BE2C (cell line): ENCODE data around the gene FAM32A.

ENCODE experiments used
- DNase-seq: peaks from one replicate; pipeline ENCODE4 v3.0.0-alpha.2; 2020
- H3K27me3 ChIP-seq: fragments of 250-450 bp; sonication (Bioruptor Pico); 2 replicates; pipeline ENCODE4 v1.5.1; 2020; ENCODE audit warnings: mild to moderate bottlenecking
- H3K36me3 ChIP-seq: fragments of 250-450 bp; sonication (Bioruptor Pico); 2 replicates; pipeline ENCODE4 v1.5.1; 2020; ENCODE audit warnings: mild to moderate bottlenecking
- H3K4me1 ChIP-seq: fragments of 250-450 bp; sonication (Bioruptor Pico); 2 replicates; pipeline ENCODE4 v1.5.1; 2020
- H3K4me3 ChIP-seq: 2 replicates; pipeline ENCODE4 v1.5.1; 2011; ENCODE audit warnings: low read depth, low read length
- H3K9me3 ChIP-seq: fragments of 250-450 bp; sonication (Bioruptor Pico); 2 replicates; pipeline ENCODE4 v1.5.1; 2020
- CTCF ChIP-seq: IDR thresholded peaks from 2 replicates; pipeline ENCODE4 v1.5.1; 2012; ENCODE audit warnings: mild to moderate bottlenecking, low read depth, low read length

Gene FAM32A

GRCh38 chr19:16226878-16227836 lies 41.9 kb downstream of the FAM32A start:
- peaks cover 51% of the 10 kb centered on the region for H3K36me3 ChIP-seq
- no peak overlapping the region for H3K4me3 ChIP-seq
- no peak for DNase-seq
- no peaks in the 10 kb centered on the region for H3K27me3 ChIP-seq
- no peaks in the 10 kb centered on the region for H3K4me1 ChIP-seq
- H3K9me3 ChIP-seq = no peaks in the 10 kb centered on the region
- no peak for TF ChIP-seq CTCF

GRCh38 chr19:16227837-16228636 lies 42.8 kb downstream of the FAM32A start:
- no peak for TF ChIP-seq CTCF
- no peaks in the 10 kb centered on the region for H3K4me1 ChIP-seq
- no peaks in the 10 kb centered on the region for H3K9me3 ChIP-seq
- H3K36me3 ChIP-seq = peaks cover 42% of the 10 kb centered on the region
- DNase-seq = no peak
- no peak overlapping the region for H3K4me3 ChIP-seq
- H3K27me3 ChIP-seq = no peaks in the 10 kb centered on the region

GRCh38 chr19:16228637-16229321 lies 43.6 kb downstream of the FAM32A start:
- DNase-seq = no peak
- Histone ChIP-seq H3K9me3 (no peaks in the 10 kb centered on the region), H3K4me1 (no peaks in the 10 kb centered on the region), H3K27me3 (no peaks in the 10 kb centered on the region), H3K4me3 (no peak overlapping the region), H3K36me3 (peaks cover 38% of the 10 kb centered on the region)
- TF ChIP-seq CTCF = no peak

GRCh38 chr19:16229322-16229641 lies 44.1 kb downstream of the FAM32A start:
- no peak for DNase-seq
- Histone ChIP-seq H3K9me3 (no peaks in the 10 kb centered on the region), H3K36me3 (peaks cover 32% of the 10 kb centered on the region), H3K27me3 (no peaks in the 10 kb centered on the region), H3K4me3 (no peak overlapping the region), H3K4me1 (no peaks in the 10 kb centered on the region)
- no peak for TF ChIP-seq CTCF

GRCh38 chr19:16232127-16232526 lies 46.9 kb downstream of the FAM32A start:
- TF ChIP-seq CTCF = no peak
- Histone ChIP-seq H3K27me3 (no peaks in the 10 kb centered on the region), H3K36me3 (peaks cover 31% of the 10 kb centered on the region), H3K4me1 (no peaks in the 10 kb centered on the region), H3K4me3 (no peak overlapping the region), H3K9me3 (no peaks in the 10 kb centered on the region)
- DNase-seq = no peak
